ENCODE results near the gene SLC39A11. TPM values are rescaled to one million over a fixed set of nuclear protein-coding genes. Genes with fewer than 3 reads are reported as not detected.

SLC39A11 gene
- total RNA-seq, 1 experiment from 2014 or later, result 46.4 TPM

DNA sequence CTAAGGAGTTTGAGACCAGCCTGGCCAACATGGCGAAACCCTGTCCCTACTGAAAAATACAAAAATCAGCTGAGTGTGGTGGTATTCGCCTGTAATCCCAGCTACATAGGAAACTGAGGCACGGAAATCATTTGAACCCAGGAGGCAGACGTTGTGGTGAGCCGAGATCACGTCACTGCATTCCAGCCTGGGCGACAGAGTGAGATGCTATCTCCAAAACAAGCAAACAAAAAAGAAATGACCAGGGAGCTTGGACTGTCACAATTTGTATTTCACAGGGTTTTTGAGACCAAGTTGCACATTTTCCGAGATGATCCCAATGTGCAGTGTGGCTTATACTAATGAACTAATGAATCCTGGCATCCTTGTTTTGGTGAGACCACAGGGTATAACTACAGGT, 156.5 kb downstream of the SLC39A11 start:
- Histone ChIP-seq H3K27ac (ENCODE audit: low read depth, low read length) (no peak overlapping the region), H3K4me3 (replicated peaks in 1 of 2; ENCODE audit: low read depth in 1 of 2, low read length in 2 of 2) (no peak overlapping the region), H3K9ac (ENCODE audit: low read length) (no peak overlapping the region), H3K9me2 (ENCODE audit: insufficient read depth) (no peaks in the 10 kb centered on the region), H3K79me2 (ENCODE audit: insufficient read depth, low read length) (no peaks in the 10 kb centered on the region), H3K9me3 (ENCODE audit: control insufficient read depth in 1 of 2, insufficient read depth in 1 of 2, low read depth in 1 of 2, low read length in 2 of 2) (no peaks in the 10 kb centered on the region), H3K27me3 (ENCODE audit: insufficient read depth, low read length) (no peaks in the 10 kb centered on the region), H3K4me2 (ENCODE audit: low read length) (no peak overlapping the region), H3K36me3 (ENCODE audit: control insufficient read depth in 1 of 2, insufficient read depth in 2 of 2, low read length in 2 of 2) (no peaks in the 10 kb centered on the region), H2AFZ (ENCODE audit: low read depth, low read length, poor library complexity, severe bottlenecking) (no peak overlapping the region), H4K20me1 (ENCODE audit: insufficient read depth) (no peaks in the 10 kb centered on the region), H3K4me1 (ENCODE audit: control insufficient read depth in 1 of 2, insufficient read depth in 2 of 2, low read length in 2 of 2) (no peaks in the 10 kb centered on the region)
- BruUV-seq (replicated peaks), result no TSS peak
- ChIA-PET POLR2A (no interaction called here), RAD21 (ENCODE audit: low non-redundant PET in 1 of 2, low total read pairs in 2 of 2, uncharacterized antibody in 2 of 2, unreplicated experiment in 2 of 2) (no interaction called here), CTCF (no interaction called here)
- ATAC-seq, result no peak
- intact Hi-C loops (cut with micrococcal nuclease), result no loop called here
- DNase-seq (ENCODE audit: low read depth, low spot score), result no peak
- TF ChIP-seq SRF (IDR thresholded peaks at IDR 0.05; ENCODE audit: low read depth) (no peak), ZFX (IDR thresholded peaks at IDR 0.05) (no peak), SP1 (IDR thresholded peaks at IDR 0.05; ENCODE audit: low read depth) (no peak), CEBPB (IDR thresholded peaks at IDR 0.05; ENCODE audit: low read depth) (no peak), EZH2phosphoT487 (IDR thresholded peaks at IDR 0.05; ENCODE audit: borderline replicate concordance) (no peak), MAX (IDR thresholded peaks at IDR 0.05) (no peak), CBX3 (IDR thresholded peaks at IDR 0.05; ENCODE audit: low read depth) (no peak), ZNF274 (IDR thresholded peaks at IDR 0.05; ENCODE audit: low read depth, low read length) (no peak), REST (IDR thresholded peaks at IDR 0.05; ENCODE audit: low read depth) (no peak), POLR2AphosphoS5 (IDR thresholded peaks at IDR 0.05; ENCODE audit: low read depth, low read length) (no peak), POLR2A (IDR thresholded peaks at IDR 0.05; ENCODE audit: borderline replicate concordance, extremely low read depth, insufficient read depth, insufficient read length) (no peak), JUND (IDR thresholded peaks at IDR 0.05) (no peak), FOSL1 (IDR thresholded peaks at IDR 0.05; ENCODE audit: low read depth) (no peak), EGR1 (IDR thresholded peaks at IDR 0.05; ENCODE audit: low read depth) (no peak), SIN3A (IDR thresholded peaks at IDR 0.05; ENCODE audit: low read depth) (no peak), ELF1 (IDR thresholded peaks at IDR 0.05; ENCODE audit: borderline replicate concordance, low read depth) (no peak), YY1 (IDR thresholded peaks at IDR 0.05; ENCODE audit: extremely low read depth, insufficient replicate concordance, low read depth, low read length) (no peak)
- TF ChIP-seq, protein P1, sequence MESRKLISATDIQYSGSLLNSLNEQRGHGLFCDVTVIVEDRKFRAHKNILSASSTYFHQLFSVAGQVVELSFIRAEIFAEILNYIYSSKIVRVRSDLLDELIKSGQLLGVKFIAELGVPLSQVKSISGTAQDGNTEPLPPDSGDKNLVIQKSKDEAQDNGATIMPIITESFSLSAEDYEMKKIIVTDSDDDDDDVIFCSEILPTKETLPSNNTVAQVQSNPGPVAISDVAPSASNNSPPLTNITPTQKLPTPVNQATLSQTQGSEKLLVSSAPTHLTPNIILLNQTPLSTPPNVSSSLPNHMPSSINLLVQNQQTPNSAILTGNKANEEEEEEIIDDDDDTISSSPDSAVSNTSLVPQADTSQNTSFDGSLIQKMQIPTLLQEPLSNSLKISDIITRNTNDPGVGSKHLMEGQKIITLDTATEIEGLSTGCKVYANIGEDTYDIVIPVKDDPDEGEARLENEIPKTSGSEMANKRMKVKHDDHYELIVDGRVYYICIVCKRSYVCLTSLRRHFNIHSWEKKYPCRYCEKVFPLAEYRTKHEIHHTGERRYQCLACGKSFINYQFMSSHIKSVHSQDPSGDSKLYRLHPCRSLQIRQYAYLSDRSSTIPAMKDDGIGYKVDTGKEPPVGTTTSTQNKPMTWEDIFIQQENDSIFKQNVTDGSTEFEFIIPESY (IDR thresholded peaks at IDR 0.05; ENCODE audit: extremely low read depth, insufficient replicate concordance, low read length), result no peak
- TF ChIP-seq, protein P2, sequence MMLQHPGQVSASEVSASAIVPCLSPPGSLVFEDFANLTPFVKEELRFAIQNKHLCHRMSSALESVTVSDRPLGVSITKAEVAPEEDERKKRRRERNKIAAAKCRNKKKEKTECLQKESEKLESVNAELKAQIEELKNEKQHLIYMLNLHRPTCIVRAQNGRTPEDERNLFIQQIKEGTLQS (IDR thresholded peaks at IDR 0.05), result no peak
